ENCODE results near the gene AHNAK. TPM values are rescaled to one million over a fixed set of nuclear protein-coding genes. Genes with fewer than 3 reads are reported as not detected.
A peak's percentile ranks its signal among the peaks of the same experiment; 100 is the strongest.

AHNAK gene
- polyA plus RNA-seq, 1 experiment, result 231 TPM

DNA sequence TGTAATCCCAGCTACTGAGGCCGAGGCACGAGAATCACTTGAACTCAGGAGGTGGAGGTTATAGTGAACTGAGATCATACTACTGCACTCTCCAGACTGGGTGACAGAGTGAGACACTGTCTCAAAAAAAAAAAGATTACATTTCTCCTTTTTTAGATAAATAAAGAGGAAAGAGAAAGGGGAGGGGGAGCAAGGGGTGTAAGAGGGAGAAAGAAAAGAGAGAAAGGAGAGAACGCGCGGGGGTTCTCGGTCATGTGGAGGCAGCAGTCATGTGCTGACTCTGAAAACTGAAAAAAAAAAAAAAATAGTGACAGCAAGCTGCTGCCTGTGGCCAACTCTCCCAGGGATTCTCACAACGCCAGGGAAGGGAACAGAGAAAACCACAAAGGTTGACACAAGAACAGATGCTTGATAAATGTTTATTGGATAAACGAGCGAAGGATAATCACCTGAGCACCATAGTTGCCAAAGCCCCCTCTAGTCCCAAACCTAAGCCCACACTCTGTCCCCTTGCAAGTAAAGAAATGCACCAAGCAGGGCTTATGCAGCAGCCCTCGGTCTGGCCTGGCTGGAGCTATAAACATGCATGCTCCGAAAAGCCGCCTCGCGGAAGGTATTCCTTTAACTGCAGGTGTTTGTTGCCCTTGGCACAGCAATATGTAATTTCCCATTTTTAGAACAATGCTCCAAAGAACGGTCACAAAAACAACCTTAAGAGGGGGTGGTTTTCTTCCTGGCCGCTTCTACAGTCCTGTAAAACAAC lies 113.3 kb downstream of the AHNAK start:
- Histone ChIP-seq H3K27me3 (ENCODE audit: control insufficient read depth, insufficient read depth, low read length) (no peaks in the 10 kb centered on the region), H3K9me3 (ENCODE audit: control insufficient read depth, insufficient read depth, low read length) (no peaks in the 10 kb centered on the region), H3K4me3 (ENCODE audit: low read depth, low read length) (no peak overlapping the region), H3K27ac (ENCODE audit: low read depth, low read length) (no peak overlapping the region)
- TF ChIP-seq, protein P1, sequence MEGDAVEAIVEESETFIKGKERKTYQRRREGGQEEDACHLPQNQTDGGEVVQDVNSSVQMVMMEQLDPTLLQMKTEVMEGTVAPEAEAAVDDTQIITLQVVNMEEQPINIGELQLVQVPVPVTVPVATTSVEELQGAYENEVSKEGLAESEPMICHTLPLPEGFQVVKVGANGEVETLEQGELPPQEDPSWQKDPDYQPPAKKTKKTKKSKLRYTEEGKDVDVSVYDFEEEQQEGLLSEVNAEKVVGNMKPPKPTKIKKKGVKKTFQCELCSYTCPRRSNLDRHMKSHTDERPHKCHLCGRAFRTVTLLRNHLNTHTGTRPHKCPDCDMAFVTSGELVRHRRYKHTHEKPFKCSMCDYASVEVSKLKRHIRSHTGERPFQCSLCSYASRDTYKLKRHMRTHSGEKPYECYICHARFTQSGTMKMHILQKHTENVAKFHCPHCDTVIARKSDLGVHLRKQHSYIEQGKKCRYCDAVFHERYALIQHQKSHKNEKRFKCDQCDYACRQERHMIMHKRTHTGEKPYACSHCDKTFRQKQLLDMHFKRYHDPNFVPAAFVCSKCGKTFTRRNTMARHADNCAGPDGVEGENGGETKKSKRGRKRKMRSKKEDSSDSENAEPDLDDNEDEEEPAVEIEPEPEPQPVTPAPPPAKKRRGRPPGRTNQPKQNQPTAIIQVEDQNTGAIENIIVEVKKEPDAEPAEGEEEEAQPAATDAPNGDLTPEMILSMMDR (IDR thresholded peaks at IDR 0.05; ENCODE audit: low read depth, low read length), result no peak
- ChIA-PET POLR2A (no interaction called here), CTCF (interaction anchor here (2.4 kb wide), 1 partner anchor 9 kb away, joined by 9 read pairs; no protein-coding TSS in a partner anchor)
- DNase-seq (ENCODE audit: low read depth, low spot score), result no peak

GRCh38 chr11:62432695-62433094 lies 113.9 kb downstream of the AHNAK start:
- CTCF ChIA-PET, result interaction anchor here (2.4 kb wide), 1 partner anchor 8 kb away, joined by 9 read pairs; no protein-coding TSS in a partner anchor
- Histone ChIP-seq H3K27ac (ENCODE audit: low read depth, low read length) (no peak overlapping the region), H3K9me3 (ENCODE audit: control insufficient read depth, insufficient read depth, low read length) (no peaks in the 10 kb centered on the region), H3K27me3 (ENCODE audit: control insufficient read depth, insufficient read depth, low read length) (no peaks in the 10 kb centered on the region), H3K4me3 (ENCODE audit: low read depth, low read length) (no peak overlapping the region)
- TF ChIP-seq, protein P1 (IDR thresholded peaks at IDR 0.05; ENCODE audit: low read depth, low read length), result no peak
- POLR2A ChIA-PET, result no interaction called here
- DNase-seq (ENCODE audit: low read depth, low spot score), result no peak

DNA sequence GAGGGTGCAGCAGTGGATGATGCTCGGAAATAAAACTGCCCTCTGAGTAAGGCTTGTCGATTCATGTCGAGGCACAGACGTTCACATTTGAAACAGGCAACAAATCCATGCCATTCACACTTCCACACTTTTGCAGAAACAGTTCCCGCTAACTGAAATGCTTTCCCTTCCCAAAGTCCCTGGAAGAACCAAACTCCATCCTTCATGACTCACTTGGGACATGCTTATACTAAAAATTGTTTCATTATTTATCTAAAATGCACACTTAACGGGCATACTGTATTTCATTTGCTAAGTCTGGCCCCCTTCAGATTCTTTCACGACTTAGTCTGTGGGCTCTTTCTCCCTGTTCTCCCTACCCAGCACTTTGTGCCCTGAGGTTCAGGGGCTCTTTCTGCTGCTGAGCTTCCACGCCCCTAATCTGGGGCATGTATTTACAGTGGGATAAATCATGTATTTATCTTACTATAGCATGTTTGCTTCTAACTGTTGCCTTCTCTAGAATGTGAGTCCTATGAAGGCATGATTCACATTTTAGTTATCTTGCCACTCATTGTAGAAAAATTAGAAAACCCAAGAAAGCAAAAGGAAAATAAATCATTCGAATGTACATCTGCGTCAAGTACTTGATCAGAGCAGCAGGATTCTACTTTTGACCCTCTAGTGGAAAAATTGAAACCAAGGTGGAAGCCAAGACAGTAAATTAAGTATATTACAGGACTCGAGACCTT lies 115.3 kb downstream of the AHNAK start:
- TF ChIP-seq, protein P1 (IDR thresholded peaks at IDR 0.05; ENCODE audit: low read depth, low read length), result peak; percentile 16; the same call in 1 of the 2 replicates
- ChIA-PET CTCF (no interaction called here), POLR2A (interaction anchor here (0.6 to 1.0 kb wide), 2 partner anchors 13 to 122 kb away, joined by 3 to 5 read pairs; no protein-coding TSS in a partner anchor)
- Histone ChIP-seq H3K27ac (ENCODE audit: low read depth, low read length) (peak overlapping the region; percentile 84), H3K4me3 (ENCODE audit: low read depth, low read length) (peak overlapping the region; percentile 31), H3K27me3 (ENCODE audit: control insufficient read depth, insufficient read depth, low read length) (no peaks in the 10 kb centered on the region), H3K9me3 (ENCODE audit: control insufficient read depth, insufficient read depth, low read length) (no peaks in the 10 kb centered on the region)
- peak; percentile 69 for DNase-seq (ENCODE audit: low read depth, low spot score)

GRCh38 chr11:62430425-62430824 lies 116.2 kb downstream of the AHNAK start:
- H3K27ac ChIP-seq (ENCODE audit: low read depth, low read length), result peak overlapping the region; percentile 84
- ChIA-PET POLR2A (no interaction called here), CTCF (interaction anchor here (0.6 kb wide), 1 partner anchor 128 kb away, joined by 3 read pairs; no protein-coding TSS in a partner anchor)
- H3K9me3 ChIP-seq (ENCODE audit: control insufficient read depth, insufficient read depth, low read length), result no peaks in the 10 kb centered on the region
- TF ChIP-seq, protein P1 (IDR thresholded peaks at IDR 0.05; ENCODE audit: low read depth, low read length), result no peak
- no peak overlapping the region for H3K4me3 ChIP-seq (ENCODE audit: low read depth, low read length)
- H3K27me3 ChIP-seq (ENCODE audit: control insufficient read depth, insufficient read depth, low read length), result no peaks in the 10 kb centered on the region
- no peak for DNase-seq (ENCODE audit: low read depth, low spot score)
